Osteocyte (in vitro differentiated cells): ENCODE data around the gene DENND5B. TPM values are rescaled to one million over a fixed set of nuclear protein-coding genes. Genes with fewer than 3 reads are reported as not detected.

Experiments used
- DNase-seq: peaks from one replicate; pipeline ENCODE4 v3.0.0; 2021; ENCODE audit warnings: mixed read lengths; ENCODE audit not compliant: unreplicated experiment; ENCODE audit errors: extremely low spot score
- H3K27ac Mint-ChIP-seq: one replicate; pipeline ENCODE4 v1.8.0; 2021; ENCODE audit warnings: mild to moderate bottlenecking, mixed read lengths; ENCODE audit not compliant: unreplicated experiment
- H3K27me3 Mint-ChIP-seq: one replicate; pipeline ENCODE4 v1.8.0; 2021; ENCODE audit warnings: mixed read lengths; ENCODE audit not compliant: unreplicated experiment
- H3K36me3 Mint-ChIP-seq: one replicate; pipeline ENCODE4 v1.8.0; 2021; ENCODE audit warnings: mixed read lengths; ENCODE audit not compliant: unreplicated experiment
- H3K4me1 Mint-ChIP-seq: one replicate; pipeline ENCODE4 v1.8.0; 2021; ENCODE audit warnings: mixed read lengths; ENCODE audit not compliant: unreplicated experiment
- H3K4me3 Mint-ChIP-seq: one replicate; pipeline ENCODE4 v1.8.0; 2021; ENCODE audit warnings: mild to moderate bottlenecking, moderate library complexity, mixed read lengths; ENCODE audit not compliant: unreplicated experiment
- H3K9me3 Mint-ChIP-seq: one replicate; pipeline ENCODE4 v1.8.0; 2021; ENCODE audit warnings: mixed read lengths; ENCODE audit not compliant: unreplicated experiment
- CTCF ChIP-seq: fragments of 200-600 bp; sonication (generic); IDR thresholded peaks from 2 replicates; pipeline ENCODE4 v1.5.0; 2021; ENCODE audit warnings: antibody characterized with exemption, mild to moderate bottlenecking, moderate library complexity
- total RNA-seq: library from RNA; stranded (reverse); gene quantifications from 2 replicates; pipeline ENCODE4 v1.2.1, GENCODE V29; 2021

The DENND5B gene
- total RNA-seq, 1 donor from 2014 or later: 17.8 TPM

- Mint-ChIP-seq H3K36me3 (no peaks in the 10 kb centered on the region), H3K9me3 (no peaks in the 10 kb centered on the region)
- no peak for DNase-seq
Measured at GRCh38 chr12:31370531-31371255, 220.2 kb downstream of the DENND5B start.

GRCh38 chr12:31369712-31370521 is 221.0 kb downstream of the DENND5B start:
- peaks cover 5% of the 10 kb centered on the region for H3K27me3 Mint-ChIP-seq
- TF ChIP-seq CTCF: no peak
- H3K4me1 Mint-ChIP-seq: peaks cover 21% of the 10 kb centered on the region
- no peaks in the 10 kb centered on the region for H3K9me3 Mint-ChIP-seq
- no peaks in the 10 kb centered on the region for H3K36me3 Mint-ChIP-seq
- no peak overlapping the region for H3K4me3 Mint-ChIP-seq
- no peak overlapping the region for H3K27ac Mint-ChIP-seq
- DNase-seq: no peak

More at GRCh38 chr12:31370531-31371255, 220.2 kb downstream of the DENND5B start:
- Mint-ChIP-seq H3K27me3 (peaks cover 5% of the 10 kb centered on the region), H3K4me1 (peaks cover 21% of the 10 kb centered on the region), H3K27ac (peak overlapping the region; percentile 16), H3K4me3 (no peak overlapping the region)
- TF ChIP-seq CTCF: no peak

- no peak overlapping the region for H3K4me3 Mint-ChIP-seq
Measured at GRCh38 chr12:31368666-31369361, 222.1 kb downstream of the DENND5B start.

GRCh38 chr12:31366104-31366621 is 224.8 kb downstream of the DENND5B start:
- no peaks in the 10 kb centered on the region for H3K36me3 Mint-ChIP-seq
- peaks cover 30% of the 10 kb centered on the region for H3K4me1 Mint-ChIP-seq
- peaks cover 5% of the 10 kb centered on the region for H3K27me3 Mint-ChIP-seq
- no peak for TF ChIP-seq CTCF
- no peak for DNase-seq
- H3K4me3 Mint-ChIP-seq: no peak overlapping the region
- no peak overlapping the region for H3K27ac Mint-ChIP-seq
- no peaks in the 10 kb centered on the region for H3K9me3 Mint-ChIP-seq

More at GRCh38 chr12:31368666-31369361, 222.1 kb downstream of the DENND5B start:
- no peak for TF ChIP-seq CTCF
- DNase-seq: no peak
- Mint-ChIP-seq H3K27ac (no peak overlapping the region), H3K36me3 (no peaks in the 10 kb centered on the region), H3K9me3 (no peaks in the 10 kb centered on the region), H3K4me1 (peaks cover 21% of the 10 kb centered on the region), H3K27me3 (peaks cover 5% of the 10 kb centered on the region)
